Uterus (tissue), 2 donors: ENCODE results near the gene OR10S1.

ENCODE experiments used
- POLR2A ChIP-seq, 2 donors: fragments of 450-650 bp; IDR thresholded peaks; one replicate each; pipeline ENCODE4 v1.6.1; 2016; ENCODE audit warnings: antibody characterized with exemption in 2 of 2, mild to moderate bottlenecking in 1 of 2, moderate library complexity in 1 of 2
- TF ChIP-seq, protein P1 (sequence below), 4 experiments: fragments of 200-600 bp in 2 of 4; fragments of 450-650 bp in 2 of 4; sonication (generic) in 2 of 4; IDR thresholded peaks; one replicate each; pipeline ENCODE4 v1.5.1; 2016 to 2019; ENCODE audit warnings: antibody characterized with exemption in 4 of 4, mild to moderate bottlenecking in 2 of 4, moderate library complexity in 1 of 4

DNA sequence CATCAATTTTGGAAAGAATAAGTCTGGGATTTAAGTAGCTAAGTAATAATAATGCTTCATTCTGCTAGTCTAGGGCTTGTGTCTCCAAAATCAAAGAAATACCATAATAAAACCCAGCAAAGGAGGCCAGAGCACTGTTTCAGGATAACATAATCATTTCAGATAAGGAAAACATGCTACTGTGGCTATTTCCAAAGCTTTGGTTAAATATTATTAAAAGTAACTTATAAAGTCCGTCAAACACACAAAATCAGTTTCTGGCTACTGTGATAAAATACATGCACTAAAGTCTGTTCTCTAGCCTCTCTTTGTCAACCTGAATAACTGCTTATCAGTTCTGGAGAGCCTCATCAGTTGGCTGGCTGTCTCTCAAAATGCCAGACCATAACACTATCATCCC, 32.4 kb downstream of the OR10S1 start:
- TF ChIP-seq, protein P1, sequence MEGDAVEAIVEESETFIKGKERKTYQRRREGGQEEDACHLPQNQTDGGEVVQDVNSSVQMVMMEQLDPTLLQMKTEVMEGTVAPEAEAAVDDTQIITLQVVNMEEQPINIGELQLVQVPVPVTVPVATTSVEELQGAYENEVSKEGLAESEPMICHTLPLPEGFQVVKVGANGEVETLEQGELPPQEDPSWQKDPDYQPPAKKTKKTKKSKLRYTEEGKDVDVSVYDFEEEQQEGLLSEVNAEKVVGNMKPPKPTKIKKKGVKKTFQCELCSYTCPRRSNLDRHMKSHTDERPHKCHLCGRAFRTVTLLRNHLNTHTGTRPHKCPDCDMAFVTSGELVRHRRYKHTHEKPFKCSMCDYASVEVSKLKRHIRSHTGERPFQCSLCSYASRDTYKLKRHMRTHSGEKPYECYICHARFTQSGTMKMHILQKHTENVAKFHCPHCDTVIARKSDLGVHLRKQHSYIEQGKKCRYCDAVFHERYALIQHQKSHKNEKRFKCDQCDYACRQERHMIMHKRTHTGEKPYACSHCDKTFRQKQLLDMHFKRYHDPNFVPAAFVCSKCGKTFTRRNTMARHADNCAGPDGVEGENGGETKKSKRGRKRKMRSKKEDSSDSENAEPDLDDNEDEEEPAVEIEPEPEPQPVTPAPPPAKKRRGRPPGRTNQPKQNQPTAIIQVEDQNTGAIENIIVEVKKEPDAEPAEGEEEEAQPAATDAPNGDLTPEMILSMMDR (IDR thresholded peaks at IDR 0.05), result no peak
- TF ChIP-seq POLR2A (IDR thresholded peaks at IDR 0.05), result no peak
